Parathyroid adenoma (tissue), 2 donors: ENCODE measurements around the gene NHLRC4.

Experiments
- H2AFZ ChIP-seq: fragments of 300-600 bp; sonication (generic); one replicate; pipeline ENCODE4 v1.7.0; 2017; ENCODE audit warnings: antibody characterized with exemption, mild to moderate bottlenecking
- H3K27ac ChIP-seq: fragments of 300-600 bp; sonication (generic); one replicate; pipeline ENCODE4 v1.7.0; 2017
- H3K27me3 ChIP-seq: fragments of 300-600 bp; sonication (generic); one replicate; pipeline ENCODE4 v1.7.0; 2017; ENCODE audit warnings: low read length; ENCODE audit not compliant: control insufficient read depth, insufficient read depth
- H3K36me3 ChIP-seq: fragments of 300-600 bp; sonication (generic); one replicate; pipeline ENCODE4 v1.7.0; 2017; ENCODE audit warnings: low read length; ENCODE audit not compliant: control insufficient read depth, insufficient read depth
- H3K4me1 ChIP-seq: fragments of 300-600 bp; sonication (generic); one replicate; pipeline ENCODE4 v1.7.0; 2017; ENCODE audit warnings: control low read depth
- H3K4me2 ChIP-seq: fragments of 300-600 bp; sonication (generic); one replicate; pipeline ENCODE4 v1.7.0; 2017; ENCODE audit warnings: low read length
- H3K4me3 ChIP-seq: fragments of 300-600 bp; sonication (generic); one replicate; pipeline ENCODE4 v1.7.0; 2017; ENCODE audit warnings: low read depth, low read length
- H3K79me2 ChIP-seq: fragments of 300-600 bp; sonication (generic); one replicate; pipeline ENCODE4 v1.7.0; 2017; ENCODE audit warnings: control low read depth
- H3K9ac ChIP-seq: fragments of 300-600 bp; sonication (generic); one replicate; pipeline ENCODE4 v1.7.0; 2017; ENCODE audit warnings: mild to moderate bottlenecking
- H3K9me3 ChIP-seq: fragments of 300-600 bp; sonication (generic); one replicate; pipeline ENCODE4 v1.7.0; 2017; ENCODE audit warnings: low read length; ENCODE audit not compliant: control insufficient read depth
- TF ChIP-seq, protein P1 (sequence below): fragments of 300-600 bp; sonication (generic); IDR thresholded peaks from one replicate; pipeline ENCODE4 v1.7.0; 2017; ENCODE audit warnings: antibody characterized with exemption, mild to moderate bottlenecking
- donor health status: primary hyperparathyroidism.

The NHLRC4 gene

DNA sequence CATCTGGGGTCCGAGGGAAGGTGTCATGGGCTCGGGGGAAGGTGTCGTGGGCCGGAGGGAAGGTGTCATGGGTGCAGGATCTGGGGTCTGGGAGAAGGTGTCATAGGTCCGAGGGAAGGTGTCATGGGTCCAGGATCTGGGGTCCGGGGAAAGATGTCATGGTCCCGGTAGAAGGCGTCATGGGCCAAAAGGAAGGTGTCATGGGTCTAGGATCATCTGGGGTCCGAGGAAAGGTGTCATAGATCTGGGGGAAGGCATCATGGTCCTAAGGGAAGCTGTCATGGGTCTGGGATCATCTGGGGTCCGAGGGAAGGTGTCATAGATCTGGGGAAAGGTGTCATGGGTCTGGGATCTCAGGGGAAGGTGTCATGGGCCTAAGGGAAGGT lies 24.0 kb downstream of the NHLRC4 start:
- Histone ChIP-seq H3K79me2 (peaks cover 18% of the 10 kb centered on the region), H3K27ac (no peak overlapping the region), H3K4me2 (peak overlapping the region; percentile 79), H3K36me3 (no peaks in the 10 kb centered on the region), H3K27me3 (no peaks in the 10 kb centered on the region), H3K9ac (no peak overlapping the region), H2AFZ (no peak overlapping the region), H3K9me3 (no peaks in the 10 kb centered on the region), H3K4me3 (peak overlapping the region; percentile 61), H3K4me1 (peaks cover 28% of the 10 kb centered on the region)
- TF ChIP-seq, protein P1, sequence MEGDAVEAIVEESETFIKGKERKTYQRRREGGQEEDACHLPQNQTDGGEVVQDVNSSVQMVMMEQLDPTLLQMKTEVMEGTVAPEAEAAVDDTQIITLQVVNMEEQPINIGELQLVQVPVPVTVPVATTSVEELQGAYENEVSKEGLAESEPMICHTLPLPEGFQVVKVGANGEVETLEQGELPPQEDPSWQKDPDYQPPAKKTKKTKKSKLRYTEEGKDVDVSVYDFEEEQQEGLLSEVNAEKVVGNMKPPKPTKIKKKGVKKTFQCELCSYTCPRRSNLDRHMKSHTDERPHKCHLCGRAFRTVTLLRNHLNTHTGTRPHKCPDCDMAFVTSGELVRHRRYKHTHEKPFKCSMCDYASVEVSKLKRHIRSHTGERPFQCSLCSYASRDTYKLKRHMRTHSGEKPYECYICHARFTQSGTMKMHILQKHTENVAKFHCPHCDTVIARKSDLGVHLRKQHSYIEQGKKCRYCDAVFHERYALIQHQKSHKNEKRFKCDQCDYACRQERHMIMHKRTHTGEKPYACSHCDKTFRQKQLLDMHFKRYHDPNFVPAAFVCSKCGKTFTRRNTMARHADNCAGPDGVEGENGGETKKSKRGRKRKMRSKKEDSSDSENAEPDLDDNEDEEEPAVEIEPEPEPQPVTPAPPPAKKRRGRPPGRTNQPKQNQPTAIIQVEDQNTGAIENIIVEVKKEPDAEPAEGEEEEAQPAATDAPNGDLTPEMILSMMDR: no peak

DNA sequence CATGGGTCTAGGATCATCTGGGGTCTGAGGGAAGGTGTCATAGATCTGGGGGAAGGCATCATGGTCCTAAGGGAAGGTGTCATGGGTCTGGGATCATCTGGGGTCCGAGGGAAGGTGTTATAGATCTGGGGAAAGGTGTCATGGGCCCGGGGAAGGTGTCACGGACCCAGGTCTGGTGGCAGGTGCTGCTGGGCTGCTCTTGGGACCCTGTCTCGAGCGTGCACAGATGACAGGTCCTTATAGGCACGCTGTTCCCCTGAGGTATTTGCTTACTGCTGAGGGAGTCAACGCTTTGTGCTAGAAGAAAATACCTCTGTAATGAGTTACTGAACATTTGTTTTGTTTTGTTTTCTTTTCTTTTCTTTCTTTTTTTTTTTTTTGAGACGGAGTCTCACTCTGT lies 24.4 kb downstream of the NHLRC4 start:
- Histone ChIP-seq H2AFZ (no peak overlapping the region), H3K9ac (no peak overlapping the region), H3K27me3 (no peaks in the 10 kb centered on the region), H3K4me1 (peaks cover 24% of the 10 kb centered on the region), H3K79me2 (peaks cover 23% of the 10 kb centered on the region), H3K4me2 (peak overlapping the region; percentile 79), H3K27ac (no peak overlapping the region), H3K4me3 (peak overlapping the region; percentile 61), H3K9me3 (no peaks in the 10 kb centered on the region), H3K36me3 (no peaks in the 10 kb centered on the region)
- TF ChIP-seq, protein P1: no peak

DNA sequence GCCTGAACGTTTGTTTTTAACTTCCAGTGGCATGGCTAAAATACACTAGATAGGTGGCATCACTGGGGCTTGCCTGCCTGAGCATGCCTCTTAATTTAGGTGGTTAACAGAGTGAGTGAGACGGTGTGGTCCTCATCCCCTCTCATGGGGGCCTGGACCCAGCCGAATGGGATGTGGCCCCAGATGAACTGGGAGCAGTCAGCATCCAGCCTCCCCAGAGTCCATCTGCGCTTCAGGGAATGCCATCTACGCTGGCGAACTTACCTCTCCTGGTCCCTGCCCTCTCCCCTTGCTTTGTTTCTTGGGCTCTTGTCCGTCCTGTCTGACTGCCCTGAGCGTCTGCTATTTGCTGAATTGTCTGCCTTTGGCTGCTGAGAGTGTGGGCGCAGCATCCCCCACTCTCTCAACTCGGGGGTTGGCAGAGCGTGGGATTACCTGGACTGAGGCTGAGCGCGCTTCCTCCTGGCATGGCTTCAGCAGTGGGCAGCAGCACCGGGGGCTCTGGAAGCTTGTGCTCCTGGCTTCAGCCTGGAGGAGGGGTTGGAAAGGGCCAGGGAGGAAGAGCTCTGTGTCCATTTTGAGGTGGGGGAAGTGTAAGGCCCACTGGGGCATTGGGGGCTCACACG lies 25.2 kb downstream of the NHLRC4 start:
- H3K9ac ChIP-seq: no peak overlapping the region
- H2AFZ ChIP-seq: no peak overlapping the region
- H3K27me3 ChIP-seq: no peaks in the 10 kb centered on the region
- H3K4me3 ChIP-seq: peak overlapping the region; percentile 7
- H3K27ac ChIP-seq: no peak overlapping the region
- peaks cover 20% of the 10 kb centered on the region for H3K4me1 ChIP-seq
- peak overlapping the region; percentile 58 for H3K4me2 ChIP-seq
- TF ChIP-seq, protein P1: no peak
- H3K9me3 ChIP-seq: no peaks in the 10 kb centered on the region
- H3K36me3 ChIP-seq: no peaks in the 10 kb centered on the region
- peaks cover 30% of the 10 kb centered on the region for H3K79me2 ChIP-seq

DNA sequence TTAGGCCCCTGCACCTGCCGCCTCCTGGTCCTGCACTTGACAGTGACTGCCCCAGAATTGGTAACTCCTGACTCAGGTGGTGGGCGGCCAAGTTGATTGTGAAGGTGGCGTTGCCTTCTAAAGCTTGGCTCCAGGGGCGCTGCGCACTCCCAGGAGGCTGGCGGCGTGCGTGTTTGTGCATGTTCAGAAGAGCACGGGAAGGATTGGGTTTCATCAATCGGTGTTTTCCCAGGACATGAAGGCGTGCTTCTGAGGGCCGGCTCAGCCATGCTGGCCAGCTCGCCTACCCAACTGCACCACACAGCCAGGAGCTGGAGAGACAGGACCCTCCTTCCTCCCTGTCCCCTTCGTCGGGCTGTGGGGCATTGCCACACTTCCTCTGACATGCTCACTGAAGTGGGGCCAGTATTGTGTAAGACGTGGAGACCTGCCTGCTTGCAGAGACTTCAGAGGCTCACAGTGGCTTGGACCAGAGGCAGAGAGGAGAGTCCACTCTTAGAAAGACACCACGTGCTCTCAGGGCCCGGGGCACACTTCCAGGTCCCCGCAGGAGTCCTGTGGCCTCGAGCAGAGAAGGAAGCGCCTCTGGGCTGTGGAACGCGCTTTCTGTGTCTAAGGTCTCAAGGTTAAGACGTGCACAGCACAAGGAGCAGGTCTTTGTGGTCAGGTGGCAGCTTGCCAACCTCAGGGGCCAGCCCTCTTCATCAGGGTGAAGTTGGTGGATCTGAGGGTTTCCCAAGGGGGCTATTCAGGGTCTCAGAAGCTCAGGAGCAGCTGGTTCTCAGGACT lies 25.9 kb downstream of the NHLRC4 start:
- H3K36me3 ChIP-seq: no peaks in the 10 kb centered on the region
- TF ChIP-seq, protein P1: no peak
- H3K27ac ChIP-seq: peak overlapping the region; percentile 59
- H2AFZ ChIP-seq: peak overlapping the region; percentile 22
- H3K4me2 ChIP-seq: peak overlapping the region; percentile 58
- no peaks in the 10 kb centered on the region for H3K9me3 ChIP-seq
- H3K79me2 ChIP-seq: peaks cover 33% of the 10 kb centered on the region
- H3K4me1 ChIP-seq: peaks cover 20% of the 10 kb centered on the region
- no peaks in the 10 kb centered on the region for H3K27me3 ChIP-seq
- H3K9ac ChIP-seq: no peak overlapping the region
- H3K4me3 ChIP-seq: peak overlapping the region; percentile 27
